Measurements from ENCODE around the gene EFL1.

The EFL1 gene

GRCh38 chr15:82146576-82146975, 116.0 kb downstream of the EFL1 start:
- DNase-seq: no peak

- no peak for DNase-seq
These were observed 118.8 kb downstream of the EFL1 start for GRCh38 chr15:82143390-82144385.

- no peak for DNase-seq
These were observed 121.6 kb downstream of the EFL1 start for GRCh38 chr15:82140886-82141285.

- DNase-seq: peak; percentile 14
These were observed 122.7 kb downstream of the EFL1 start for GRCh38 chr15:82139823-82140268.

- DNase-seq: no peak
These were observed 124.2 kb downstream of the EFL1 start for GRCh38 chr15:82138306-82138705.

GRCh38 chr15:82137261-82137660, 125.3 kb downstream of the EFL1 start:
- no peak for DNase-seq

GRCh38 chr15:82136120-82136519, 126.4 kb downstream of the EFL1 start:
- DNase-seq: no peak

- no peak for DNase-seq
These were observed 126.9 kb downstream of the EFL1 start for GRCh38 chr15:82135638-82136037.

GRCh38 chr15:82134461-82134860, 128.1 kb downstream of the EFL1 start:
- DNase-seq: no peak

- no peak for DNase-seq
These were observed 129.3 kb downstream of the EFL1 start for GRCh38 chr15:82133251-82133650.

- no peak for DNase-seq
These were observed 129.8 kb downstream of the EFL1 start for GRCh38 chr15:82132742-82133141.

GRCh38 chr15:82132096-82132495, 130.4 kb downstream of the EFL1 start:
- DNase-seq: no peak

GRCh38 chr15:82130248-82130647, 132.3 kb downstream of the EFL1 start:
- DNase-seq: no peak

- no peak for DNase-seq
These were observed 132.8 kb downstream of the EFL1 start for GRCh38 chr15:82129761-82130160.

GRCh38 chr15:82129149-82129692, 133.3 kb downstream of the EFL1 start:
- no peak for DNase-seq

GRCh38 chr15:82128401-82129148, 134.0 kb downstream of the EFL1 start:
- no peak for DNase-seq

GRCh38 chr15:82127581-82127980, 135.0 kb downstream of the EFL1 start:
- no peak for DNase-seq

GRCh38 chr15:82126346-82126745, 136.2 kb downstream of the EFL1 start:
- no peak for DNase-seq

GRCh38 chr15:82124331-82125263, 137.9 kb downstream of the EFL1 start:
- DNase-seq: no peak

GRCh38 chr15:82122746-82123400, 139.7 kb downstream of the EFL1 start:
- no peak for DNase-seq

- DNase-seq: no peak
These were observed 144.5 kb downstream of the EFL1 start for GRCh38 chr15:82118040-82118439.

- no peak for DNase-seq
These were observed 145.2 kb downstream of the EFL1 start for GRCh38 chr15:82117296-82117695.
